ENCODE data around the gene CHCHD5.
"Not testable (repeated sequence)": the region's sequence is repeated elsewhere in the genome, so short reads cannot be mapped to it uniquely, and the experiment has no call there.

Gene CHCHD5

DNA sequence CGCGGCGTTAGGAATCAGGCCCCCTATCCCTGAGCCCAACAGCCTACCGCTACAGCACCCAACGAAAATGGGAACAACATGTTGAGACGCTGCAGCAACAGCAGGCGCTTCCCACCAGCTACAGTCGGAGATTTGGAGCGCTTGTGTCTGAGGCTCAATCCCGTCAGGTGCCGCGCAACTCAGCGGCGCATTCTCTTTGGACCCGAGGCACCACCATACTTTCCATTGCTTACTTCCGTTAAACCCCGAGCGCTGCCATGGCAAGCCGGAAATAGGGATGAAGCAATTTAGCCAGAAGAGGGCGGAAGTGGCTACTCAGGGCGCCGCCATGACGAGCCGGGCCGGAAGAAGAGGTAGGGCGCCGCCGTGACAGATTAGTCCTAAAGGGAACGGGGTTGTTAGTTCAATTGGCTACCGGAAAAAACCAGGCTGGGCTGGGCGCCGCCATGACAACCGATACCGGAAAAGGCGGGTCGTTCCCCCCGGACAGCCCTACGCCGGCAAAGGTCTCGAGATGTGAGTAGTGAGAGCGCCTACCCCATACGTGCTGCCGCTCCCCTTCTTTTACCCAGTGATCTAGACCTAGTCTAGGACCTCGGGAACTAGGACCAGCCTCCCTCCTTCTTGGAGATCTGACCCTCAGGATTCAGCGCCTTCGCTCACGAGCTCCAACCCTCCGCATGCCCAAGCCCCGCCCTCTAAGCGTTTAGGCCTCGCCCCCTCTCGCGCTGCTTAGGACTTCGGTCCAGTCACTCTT is at the start of gene CHCHD5:
TSS of gene CHCHD5 (plus strand) at position 476 of the 757 bp plus-strand sequence. CDS start at position 515, 39 bp downstream.
- TF ChIP-seq GATA1 (IDR thresholded peaks at IDR 0.05; ENCODE audit: low read depth, low read length) (no peak), POLR2A (IDR thresholded peaks at IDR 0.05; ENCODE audit: low read length) (peak; percentile 92)
- DNase-seq: peak; percentile 96

DNA sequence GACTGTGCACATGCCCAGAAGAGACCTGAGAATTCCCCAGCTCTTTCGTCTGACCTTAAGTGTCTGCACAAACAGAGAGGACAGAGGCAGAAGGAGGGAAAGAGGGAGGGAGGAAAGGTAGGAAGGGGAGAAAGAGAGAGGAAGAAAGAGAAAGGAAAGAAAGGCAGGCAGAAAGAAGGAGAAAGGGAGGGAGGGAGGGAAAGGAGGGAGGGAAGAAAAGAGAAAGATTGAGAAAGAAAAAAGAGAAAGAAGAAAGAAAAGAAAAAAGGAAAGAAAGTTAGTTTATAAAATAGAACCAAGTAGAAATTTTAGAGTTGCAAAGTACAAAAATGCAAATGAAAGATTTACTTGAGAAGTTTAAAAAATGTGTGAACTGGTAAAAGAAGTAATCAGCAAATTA is 49.6 kb upstream of the CHCHD5 start:
- no peak for DNase-seq
- TF ChIP-seq POLR2A (IDR thresholded peaks at IDR 0.05; ENCODE audit: low read length): no peak
- TF ChIP-seq GATA1 (IDR thresholded peaks at IDR 0.05; ENCODE audit: low read depth, low read length): no peak

- not testable (repeated sequence) for DNase-seq
Measured at GRCh38 chr2:112536665-112537064, 47.7 kb upstream of the CHCHD5 start.

- no peak for TF ChIP-seq GATA1 (IDR thresholded peaks at IDR 0.05; ENCODE audit: low read depth, low read length)
- no peak for TF ChIP-seq POLR2A (IDR thresholded peaks at IDR 0.05; ENCODE audit: low read length)
- no peak for DNase-seq
Measured at GRCh38 chr2:112539306-112539705, 45.1 kb upstream of the CHCHD5 start.

- TF ChIP-seq GATA1 (IDR thresholded peaks at IDR 0.05; ENCODE audit: low read depth, low read length): no peak
- no peak for TF ChIP-seq POLR2A (IDR thresholded peaks at IDR 0.05; ENCODE audit: low read length)
- no peak for DNase-seq
Measured at GRCh38 chr2:112540906-112541305, 43.5 kb upstream of the CHCHD5 start.

DNA sequence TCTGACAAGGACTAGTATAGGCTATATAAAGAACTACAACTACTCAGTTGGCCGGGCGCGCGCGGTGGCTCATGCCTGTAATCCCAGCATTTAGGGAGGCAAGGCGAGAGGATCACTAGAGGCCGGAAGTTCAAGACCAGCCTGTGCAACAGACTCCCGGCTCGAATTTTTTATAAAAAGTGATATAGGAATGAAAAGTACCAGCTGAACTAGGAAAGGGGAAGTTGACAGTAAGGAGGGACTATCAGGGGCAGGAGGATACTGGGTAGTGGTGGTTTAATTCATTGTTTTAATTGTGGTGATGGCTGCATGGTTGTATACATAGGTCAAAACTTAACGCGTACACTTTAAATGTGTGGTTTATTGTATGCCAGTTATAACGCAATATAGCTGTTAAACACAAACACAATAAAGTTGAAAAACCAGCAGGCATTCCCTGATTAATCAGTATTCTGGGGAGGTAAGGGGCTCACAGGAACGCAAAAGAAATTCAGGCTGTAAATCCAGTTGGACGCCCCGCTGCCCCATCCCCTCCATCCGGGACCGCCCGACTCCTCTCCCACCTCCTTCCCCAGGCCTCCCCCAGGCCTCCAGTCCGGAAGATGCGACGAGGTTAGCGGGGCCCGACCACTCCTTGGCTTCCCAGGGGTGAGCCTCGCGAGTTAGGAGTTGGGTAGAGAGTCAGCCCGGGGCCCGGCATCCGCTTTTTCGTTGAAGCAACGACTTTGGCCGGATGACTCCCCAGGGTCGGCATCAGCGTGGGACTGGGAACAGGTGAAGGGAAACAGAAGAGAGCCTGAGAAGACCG is 42.9 kb upstream of the CHCHD5 start:
- TF ChIP-seq GATA1 (IDR thresholded peaks at IDR 0.05; ENCODE audit: low read depth, low read length) (no peak), POLR2A (IDR thresholded peaks at IDR 0.05; ENCODE audit: low read length) (peak; percentile 87)
- DNase-seq: peak; percentile 84 to 85

GRCh38 chr2:112542123-112542983 is 42.1 kb upstream of the CHCHD5 start, which contains the start of gene POLR1B:
Gene POLR1B, plus strand, starts transcription at chr2:112542465. Its CDS starts 30 bp downstream, at chr2:112542495.
- peak; percentile 87 for DNase-seq
- TF ChIP-seq GATA1 (IDR thresholded peaks at IDR 0.05; ENCODE audit: low read depth, low read length) (no peak), POLR2A (IDR thresholded peaks at IDR 0.05; ENCODE audit: low read length) (peak; percentile 64)

DNA sequence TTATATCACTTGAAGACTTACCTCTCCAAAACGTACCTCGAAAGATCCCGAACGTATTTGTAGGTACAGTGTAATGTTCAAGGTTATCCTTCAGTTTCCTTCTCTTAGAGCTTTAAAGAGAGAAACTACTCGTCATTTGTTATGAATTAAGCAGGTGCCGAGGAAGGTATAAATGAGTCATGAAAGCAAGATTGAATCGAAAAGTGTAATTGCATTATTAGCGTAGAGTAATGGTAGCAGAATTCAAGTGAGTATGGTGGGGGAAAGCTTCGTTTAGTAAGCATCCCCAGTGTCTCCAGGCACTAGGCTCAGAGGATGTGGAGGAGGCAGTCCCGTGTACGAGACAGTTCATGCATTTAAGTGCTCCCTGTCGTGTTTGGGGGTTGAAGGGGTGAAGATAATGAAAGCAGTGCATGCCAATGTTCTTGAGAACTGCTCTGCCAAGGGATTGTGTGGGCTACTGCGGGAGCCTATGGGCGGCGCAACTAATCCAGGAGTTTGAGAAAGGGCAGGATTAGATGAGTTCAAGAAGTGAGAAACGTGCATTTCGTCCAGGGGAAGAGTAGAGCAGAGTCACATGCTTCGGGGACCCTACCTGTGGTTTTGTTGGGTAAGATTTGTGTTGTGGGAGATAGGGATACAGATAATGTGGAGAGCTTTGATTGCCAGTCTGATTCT is 41.3 kb upstream of the CHCHD5 start:
- TF ChIP-seq POLR2A (IDR thresholded peaks at IDR 0.05; ENCODE audit: low read length) (no peak), GATA1 (IDR thresholded peaks at IDR 0.05; ENCODE audit: low read depth, low read length) (no peak)
- DNase-seq: peak; percentile 40 to 52

DNA sequence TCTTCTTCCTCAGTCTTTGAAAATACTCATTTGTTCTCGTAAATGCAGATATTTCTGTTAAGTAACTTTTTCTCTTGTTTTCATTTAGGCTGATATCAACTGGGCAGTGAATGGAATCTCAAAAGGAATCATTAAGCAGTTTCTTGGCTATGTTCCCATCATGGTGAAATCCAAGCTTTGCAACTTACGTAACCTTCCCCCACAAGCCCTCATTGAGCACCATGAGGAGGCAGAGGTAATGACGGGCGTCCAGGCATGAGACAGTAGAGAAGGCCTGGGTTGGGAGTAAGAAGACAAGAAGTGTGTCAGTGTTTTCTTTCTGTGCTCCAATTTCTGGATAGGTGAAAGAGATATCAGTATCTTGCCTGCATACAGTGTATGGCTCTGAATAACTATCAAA is 37.1 kb upstream of the CHCHD5 start:
- TF ChIP-seq GATA1 (IDR thresholded peaks at IDR 0.05; ENCODE audit: low read depth, low read length) (no peak), POLR2A (IDR thresholded peaks at IDR 0.05; ENCODE audit: low read length) (no peak)
- peak; percentile 13 to 20 for DNase-seq

DNA sequence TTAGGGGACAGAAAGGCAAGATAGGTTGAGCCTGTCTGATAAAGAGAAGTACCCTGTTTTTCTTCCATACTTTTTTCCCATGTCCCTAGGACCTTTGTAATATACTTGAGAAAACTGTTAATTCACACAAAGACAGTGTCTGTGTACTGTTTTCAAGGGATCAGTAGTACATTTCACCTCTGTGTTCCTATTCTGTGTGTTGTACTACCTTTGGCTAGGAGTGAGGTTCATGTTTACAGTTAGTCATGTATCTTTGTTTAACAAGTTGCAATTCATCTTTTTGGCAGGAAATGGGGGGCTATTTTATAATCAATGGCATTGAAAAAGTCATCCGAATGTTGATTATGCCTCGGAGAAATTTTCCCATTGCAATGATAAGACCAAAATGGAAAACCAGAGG is 35.4 kb upstream of the CHCHD5 start:
- DNase-seq: no peak
- no peak for TF ChIP-seq POLR2A (IDR thresholded peaks at IDR 0.05; ENCODE audit: low read length)
- no peak for TF ChIP-seq GATA1 (IDR thresholded peaks at IDR 0.05; ENCODE audit: low read depth, low read length)

DNA sequence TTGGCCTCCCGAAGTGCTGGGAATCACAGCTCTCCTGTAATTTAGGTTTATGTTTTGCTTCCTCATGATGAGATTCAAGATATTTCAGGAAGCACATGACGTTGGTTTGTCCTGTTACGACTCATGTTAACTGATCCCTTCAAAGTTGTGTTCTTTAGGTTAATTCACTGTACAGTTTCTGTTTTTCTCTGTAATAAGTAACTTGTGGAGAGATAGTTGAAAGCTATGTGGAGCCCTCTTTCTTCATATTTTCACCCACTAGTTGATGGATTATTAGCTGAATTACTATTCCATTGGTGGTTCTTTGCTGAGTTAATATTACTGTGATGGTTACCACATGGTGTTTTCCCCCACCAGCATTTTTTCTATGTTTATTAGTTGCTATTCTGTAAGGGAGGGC is 18.3 kb upstream of the CHCHD5 start:
- no peak for DNase-seq
- TF ChIP-seq POLR2A (IDR thresholded peaks at IDR 0.05; ENCODE audit: low read length): no peak
- no peak for TF ChIP-seq GATA1 (IDR thresholded peaks at IDR 0.05; ENCODE audit: low read depth, low read length)

GRCh38 chr2:112566508-112566907 is 17.9 kb upstream of the CHCHD5 start:
- not testable (repeated sequence) for DNase-seq

DNA sequence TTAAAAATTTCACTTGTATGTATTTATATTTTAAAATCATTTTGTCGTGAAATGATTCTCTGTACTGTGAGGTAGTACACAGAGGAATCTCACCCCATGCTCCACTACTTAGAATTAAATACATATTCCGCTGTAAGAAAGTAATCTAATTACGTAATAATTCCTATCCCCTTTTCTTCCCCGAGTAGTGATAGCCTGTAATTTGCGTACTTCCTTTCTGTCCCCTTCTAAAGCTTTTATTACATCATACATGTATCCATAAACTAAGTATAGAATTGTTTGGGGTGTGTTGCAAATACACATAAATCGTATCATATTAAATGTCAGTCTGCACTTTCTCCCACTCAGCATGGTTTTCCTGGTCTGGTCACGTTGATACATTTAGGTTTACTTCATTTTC is 12.4 kb upstream of the CHCHD5 start:
- TF ChIP-seq GATA1 (IDR thresholded peaks at IDR 0.05; ENCODE audit: low read depth, low read length) (no peak), POLR2A (IDR thresholded peaks at IDR 0.05; ENCODE audit: low read length) (no peak)
- no peak for DNase-seq
